GM18520 (cell line): Measurements from ENCODE around the gene NOL3.

ENCODE experiments used
- ATAC-seq: cut with Tn5 transposase; IDR thresholded peaks from one replicate; pipeline ENCODE4 v1.9.1; 2021; ENCODE audit not compliant: unreplicated experiment

Gene NOL3

GRCh38 chr16:67188323-67188722 is 18.0 kb downstream of the NOL3 start:
- ATAC-seq = no peak

GRCh38 chr16:67188798-67189197 is 18.5 kb downstream of the NOL3 start:
- ATAC-seq = no peak

GRCh38 chr16:67190041-67190440 is 19.7 kb downstream of the NOL3 start, which contains the start of gene EXOC3L1:
Gene EXOC3L1 (minus strand): TSS chr16:67190136. CDS start chr16:67189676, 460 bp downstream.
- ATAC-seq = no peak

- no peak for ATAC-seq
Observed at GRCh38 chr16:67190448-67191399, 20.4 kb downstream of the NOL3 start.

DNA sequence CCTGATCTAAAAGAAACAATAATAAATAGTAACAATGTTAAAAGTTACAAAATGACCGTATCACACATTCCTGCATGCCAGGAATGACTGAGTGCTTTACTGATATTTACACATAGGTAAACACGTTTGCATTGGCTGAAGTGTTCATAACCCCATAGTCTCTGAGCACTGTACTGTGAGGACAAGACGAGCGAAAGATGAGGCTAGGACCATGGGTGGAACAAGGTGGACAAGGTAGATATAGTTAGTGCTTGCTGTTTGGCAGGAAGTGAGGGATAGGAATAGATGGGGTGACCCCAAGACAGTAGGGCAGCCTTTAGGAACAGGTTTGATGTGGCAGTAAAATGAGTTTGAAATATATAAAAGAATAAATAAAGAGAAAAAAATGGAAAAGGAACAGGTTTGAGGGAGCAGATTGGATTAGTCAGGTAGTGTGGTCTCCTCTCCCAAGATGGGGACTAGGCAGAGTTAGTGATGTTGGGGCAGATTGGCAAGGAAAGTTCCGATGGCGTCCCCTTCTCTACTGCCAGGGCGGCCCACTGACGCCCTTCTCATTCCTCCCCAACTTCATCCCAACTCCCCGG is 21.2 kb downstream of the NOL3 start:
- no peak for ATAC-seq

DNA sequence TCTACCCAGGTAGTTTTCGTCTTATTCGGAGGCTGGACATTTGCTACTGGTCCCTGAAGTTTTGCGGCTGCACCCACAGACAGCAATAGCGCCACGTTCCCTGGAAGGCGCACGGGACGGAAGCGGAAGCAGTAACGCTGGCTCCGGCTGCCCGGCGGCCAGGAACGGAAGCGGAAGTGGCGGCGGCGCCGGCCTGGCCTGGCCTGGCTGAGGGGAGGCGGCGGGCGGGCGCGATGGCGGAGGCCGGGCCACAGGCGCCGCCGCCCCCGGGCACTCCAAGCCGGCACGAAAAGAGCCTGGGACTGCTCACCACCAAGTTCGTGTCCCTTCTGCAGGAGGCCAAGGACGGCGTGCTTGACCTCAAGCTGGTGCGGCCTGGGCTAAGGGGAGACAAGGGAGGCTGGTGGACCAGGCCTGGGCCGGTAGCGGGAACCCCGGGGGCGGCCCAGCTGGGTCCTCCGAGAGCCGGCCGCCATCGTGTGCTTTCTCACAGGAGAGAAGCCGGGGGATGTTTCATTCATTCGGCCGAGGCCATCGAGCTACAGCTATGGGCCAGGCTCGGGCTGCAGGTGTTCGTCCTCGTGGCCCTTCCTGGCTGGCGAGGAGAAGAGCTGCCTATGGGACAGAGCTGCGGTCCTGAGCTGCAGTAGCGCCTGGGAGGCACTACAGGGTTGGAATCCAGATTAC is 21.8 kb downstream of the NOL3 start, which contains the start of gene E2F4:
Gene E2F4 (plus strand): TSS at position 161 of the 687 bp plus-strand sequence. CDS start 73 bp downstream, at position 234.
- peak; percentile 88 for ATAC-seq

GRCh38 chr16:67192781-67193361 is 22.5 kb downstream of the NOL3 start:
- no peak for ATAC-seq

GRCh38 chr16:67193536-67193935 is 23.2 kb downstream of the NOL3 start:
- ATAC-seq = no peak

GRCh38 chr16:67194260-67194659 is 23.9 kb downstream of the NOL3 start:
- no peak for ATAC-seq

DNA sequence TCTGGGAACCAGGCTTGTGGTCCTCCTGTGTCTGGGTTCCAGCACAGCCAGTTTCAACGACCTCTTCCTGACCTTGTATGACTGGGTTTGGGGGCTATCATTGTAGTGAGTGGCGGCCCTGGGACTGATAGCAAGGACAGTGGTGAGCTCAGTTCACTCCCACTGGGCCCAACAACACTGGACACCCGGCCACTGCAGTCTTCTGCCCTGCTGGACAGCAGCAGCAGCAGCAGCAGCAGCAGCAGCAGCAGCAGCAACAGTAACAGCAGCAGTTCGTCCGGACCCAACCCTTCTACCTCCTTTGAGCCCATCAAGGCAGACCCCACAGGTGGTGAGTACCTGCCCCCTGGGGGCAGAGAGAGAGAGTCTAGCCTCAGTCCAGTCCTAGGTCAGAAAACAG is 25.3 kb downstream of the NOL3 start:
- no peak for ATAC-seq

DNA sequence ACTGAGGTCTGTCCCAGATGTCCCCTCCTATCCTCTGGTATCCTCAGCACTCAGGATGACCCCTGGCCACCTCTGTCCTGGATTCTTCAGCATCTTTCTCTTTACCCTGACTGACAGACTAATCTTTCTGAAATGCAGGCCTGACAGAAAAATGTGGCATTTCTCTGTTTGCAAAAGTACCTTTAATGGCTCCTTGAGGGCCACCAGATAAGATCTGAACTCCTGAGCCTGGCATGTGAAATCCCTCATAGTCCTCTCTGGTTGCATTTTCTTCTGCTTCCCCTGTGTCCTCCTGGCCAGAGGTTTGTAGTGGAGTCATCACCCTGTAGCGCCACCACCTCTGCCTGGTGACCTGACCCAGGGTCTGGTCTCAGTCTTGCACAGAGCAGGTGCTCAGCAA is 26.5 kb downstream of the NOL3 start:
- no peak for ATAC-seq

- no peak for ATAC-seq
Observed at GRCh38 chr16:67197704-67198103, 27.4 kb downstream of the NOL3 start.

GRCh38 chr16:67198238-67198734 is 27.9 kb downstream of the NOL3 start:
- ATAC-seq = no peak

- no peak for ATAC-seq
Observed at GRCh38 chr16:67199011-67199807, 28.9 kb downstream of the NOL3 start, which contains the start of gene ELMO3. Gene ELMO3 (plus strand): TSS chr16:67199131. CDS start chr16:67199327, 196 bp downstream.

- ATAC-seq = no peak
Observed at GRCh38 chr16:67199808-67200198, 29.5 kb downstream of the NOL3 start.

DNA sequence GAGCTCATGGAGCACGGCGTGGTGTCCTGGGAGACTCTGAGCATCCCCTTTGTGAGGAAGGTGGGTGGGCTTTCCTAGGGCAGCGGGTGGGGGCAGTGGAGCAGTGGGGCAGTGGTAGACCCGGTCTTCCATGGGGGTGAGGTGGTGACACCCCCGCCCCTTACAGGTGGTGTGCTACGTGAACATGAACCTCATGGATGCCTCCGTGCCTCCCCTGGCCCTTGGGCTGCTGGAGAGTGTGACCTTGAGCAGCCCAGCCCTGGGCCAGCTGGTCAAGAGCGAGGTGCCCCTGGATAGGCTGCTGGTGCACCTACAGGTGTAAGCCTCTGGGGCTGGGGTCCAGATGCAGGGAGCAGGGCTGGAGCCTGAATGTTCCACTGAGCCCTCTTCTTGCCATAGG is 30.2 kb downstream of the NOL3 start:
- no peak for ATAC-seq

GRCh38 chr16:67201411-67202345 is 31.3 kb downstream of the NOL3 start:
- no peak for ATAC-seq

DNA sequence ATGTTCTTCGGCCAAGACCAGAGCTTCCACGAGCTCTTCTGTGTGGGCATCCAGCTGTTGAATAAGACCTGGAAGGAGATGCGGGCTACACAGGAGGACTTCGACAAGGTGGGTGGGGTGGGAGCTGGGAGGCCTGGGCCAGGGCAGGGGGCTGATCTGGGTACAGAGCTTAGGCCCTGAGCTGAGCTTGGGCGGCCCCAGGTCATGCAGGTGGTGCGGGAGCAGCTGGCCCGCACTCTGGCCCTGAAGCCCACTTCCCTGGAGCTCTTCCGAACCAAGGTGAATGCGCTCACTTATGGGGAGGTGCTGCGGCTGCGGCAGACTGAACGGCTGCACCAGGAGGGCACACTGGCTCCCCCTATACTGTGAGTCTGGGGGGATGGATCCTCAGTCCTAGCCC is 32.1 kb downstream of the NOL3 start:
- no peak for ATAC-seq

DNA sequence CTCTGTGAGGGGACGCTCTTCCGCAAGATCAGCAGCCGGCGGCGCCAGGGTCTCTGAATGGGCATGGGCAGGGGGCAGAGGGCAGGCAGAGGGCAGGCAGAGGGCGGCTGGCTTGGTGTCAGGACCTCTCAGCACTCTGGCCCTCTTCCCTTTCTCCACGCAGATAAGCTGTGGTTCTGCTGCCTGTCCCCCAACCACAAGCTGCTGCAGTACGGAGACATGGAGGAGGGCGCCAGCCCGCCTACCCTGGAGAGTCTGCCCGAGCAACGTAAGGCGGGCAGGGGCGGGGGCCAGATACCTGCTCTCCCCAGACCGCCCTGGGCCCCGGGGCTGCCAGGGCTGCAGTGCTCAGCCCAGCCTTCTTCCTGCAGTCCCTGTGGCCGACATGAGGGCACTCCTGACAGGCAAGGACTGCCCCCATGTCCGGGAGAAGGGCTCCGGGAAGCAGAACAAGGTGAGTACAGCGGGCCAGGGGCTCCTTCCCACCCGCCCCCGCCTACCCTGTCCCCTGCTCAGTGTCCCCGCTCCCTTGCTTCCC is 32.7 kb downstream of the NOL3 start:
- no peak for ATAC-seq
